ENCODE data around the gene ROCK2. TPM values are rescaled to one million over a fixed set of nuclear protein-coding genes. Genes with fewer than 3 reads are reported as not detected.

ROCK2 gene
- total and polyA plus RNA-seq, 2 of the 13 experiments (the other 11 are each of a cell fraction or from before 2014, with no cell fraction given), result 38.1 to 119 TPM

DNA sequence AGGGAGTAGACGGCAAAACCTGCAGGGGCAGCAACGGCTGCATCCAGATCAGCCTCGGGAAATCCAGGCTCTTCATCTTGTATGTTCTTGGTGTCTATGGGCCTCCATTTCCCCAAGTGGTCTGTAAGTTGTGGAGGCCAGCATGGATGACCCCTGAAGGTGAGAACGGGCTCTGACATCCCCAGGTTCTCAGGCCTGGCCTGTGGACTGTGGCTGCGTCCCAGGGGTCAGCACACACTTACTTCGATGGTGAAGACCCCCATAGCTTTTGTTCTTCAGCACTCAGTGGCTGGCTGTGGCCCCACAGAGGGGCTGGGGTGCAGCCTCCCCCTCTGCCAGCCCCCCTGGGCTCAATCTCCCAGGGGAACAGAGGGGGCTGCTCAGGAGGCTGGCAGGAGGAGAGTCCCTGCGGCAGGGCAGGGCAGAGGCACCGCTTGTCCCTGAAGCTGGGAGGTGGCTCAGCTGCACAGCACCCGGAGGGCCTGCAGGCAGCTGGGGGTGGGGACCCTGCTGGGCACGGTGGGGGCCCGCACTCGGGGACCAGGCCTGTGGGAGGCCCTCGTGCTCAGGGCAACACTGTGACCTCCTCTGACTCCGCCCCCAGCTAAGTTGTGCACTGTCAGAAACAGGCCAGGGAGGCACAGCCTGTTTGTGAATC is 185.4 kb downstream of the ROCK2 start (continued):
- no peak for TF ChIP-seq ZNF782 (CRISPR knock-in tag; IDR thresholded peaks at IDR 0.05; ENCODE audit: borderline replicate concordance)
- TF ChIP-seq, protein P1, sequence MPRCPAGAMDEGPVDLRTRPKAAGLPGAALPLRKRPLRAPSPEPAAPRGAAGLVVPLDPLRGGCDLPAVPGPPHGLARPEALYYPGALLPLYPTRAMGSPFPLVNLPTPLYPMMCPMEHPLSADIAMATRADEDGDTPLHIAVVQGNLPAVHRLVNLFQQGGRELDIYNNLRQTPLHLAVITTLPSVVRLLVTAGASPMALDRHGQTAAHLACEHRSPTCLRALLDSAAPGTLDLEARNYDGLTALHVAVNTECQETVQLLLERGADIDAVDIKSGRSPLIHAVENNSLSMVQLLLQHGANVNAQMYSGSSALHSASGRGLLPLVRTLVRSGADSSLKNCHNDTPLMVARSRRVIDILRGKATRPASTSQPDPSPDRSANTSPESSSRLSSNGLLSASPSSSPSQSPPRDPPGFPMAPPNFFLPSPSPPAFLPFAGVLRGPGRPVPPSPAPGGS (CRISPR knock-in tag; IDR thresholded peaks at IDR 0.05), result no peak; the same call in 1 of the 2 replicates
- TF ChIP-seq ZNF572 (CRISPR knock-in tag; IDR thresholded peaks at IDR 0.05), result 0 out of 2 replicates have a peak, but pooled peaks have one; percentile 31
- TF ChIP-seq RFXANK (CRISPR knock-in tag; IDR thresholded peaks at IDR 0.05), result no peak
- no peak for TF ChIP-seq CBX5 (CRISPR knock-in tag; IDR thresholded peaks at IDR 0.05; ENCODE audit: borderline replicate concordance)
- no peak for TF ChIP-seq ZNF891 (CRISPR knock-in tag; IDR thresholded peaks at IDR 0.05)
- no peak for TF ChIP-seq ZNF615 (CRISPR knock-in tag; IDR thresholded peaks at IDR 0.05; ENCODE audit: borderline replicate concordance)
- TF ChIP-seq ZFP36 (IDR thresholded peaks at IDR 0.05; ENCODE audit: borderline replicate concordance, low read depth, low read length, partially characterized antibody), result no peak
- no peak for TF ChIP-seq ZNF737 (CRISPR knock-in tag; IDR thresholded peaks at IDR 0.05; ENCODE audit: borderline replicate concordance)
- no peak for TF ChIP-seq GATAD1 (CRISPR knock-in tag; IDR thresholded peaks at IDR 0.05)
- no peak for TF ChIP-seq IKZF1 (IDR thresholded peaks at IDR 0.05)
- TF ChIP-seq, protein P2, sequence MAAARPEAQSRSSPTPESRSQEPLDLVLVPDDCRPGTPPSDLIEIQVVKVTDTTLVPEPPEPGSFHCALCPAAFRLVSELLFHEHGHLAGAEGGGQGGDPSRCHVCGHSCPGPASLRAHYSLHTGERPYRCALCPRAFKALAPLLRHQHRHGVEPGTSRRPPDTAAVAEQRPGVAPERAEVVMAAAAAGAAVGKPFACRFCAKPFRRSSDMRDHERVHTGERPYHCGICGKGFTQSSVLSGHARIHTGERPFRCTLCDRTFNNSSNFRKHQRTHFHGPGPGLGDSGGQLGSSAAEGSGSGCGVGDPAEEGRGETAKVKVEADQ (CRISPR knock-in tag; IDR thresholded peaks at IDR 0.05; ENCODE audit: borderline replicate concordance), result peak; percentile 21; the same call in 1 of the 2 replicates
- TF ChIP-seq ZNF180 (CRISPR knock-in tag; IDR thresholded peaks at IDR 0.05; ENCODE audit: borderline replicate concordance, low read depth), result no peak
- TF ChIP-seq, protein P3, sequence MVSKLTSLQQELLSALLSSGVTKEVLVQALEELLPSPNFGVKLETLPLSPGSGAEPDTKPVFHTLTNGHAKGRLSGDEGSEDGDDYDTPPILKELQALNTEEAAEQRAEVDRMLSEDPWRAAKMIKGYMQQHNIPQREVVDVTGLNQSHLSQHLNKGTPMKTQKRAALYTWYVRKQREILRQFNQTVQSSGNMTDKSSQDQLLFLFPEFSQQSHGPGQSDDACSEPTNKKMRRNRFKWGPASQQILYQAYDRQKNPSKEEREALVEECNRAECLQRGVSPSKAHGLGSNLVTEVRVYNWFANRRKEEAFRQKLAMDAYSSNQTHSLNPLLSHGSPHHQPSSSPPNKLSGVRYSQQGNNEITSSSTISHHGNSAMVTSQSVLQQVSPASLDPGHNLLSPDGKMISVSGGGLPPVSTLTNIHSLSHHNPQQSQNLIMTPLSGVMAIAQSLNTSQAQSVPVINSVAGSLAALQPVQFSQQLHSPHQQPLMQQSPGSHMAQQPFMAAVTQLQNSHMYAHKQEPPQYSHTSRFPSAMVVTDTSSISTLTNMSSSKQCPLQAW (CRISPR knock-in tag; IDR thresholded peaks at IDR 0.05), result no peak
- no peak for TF ChIP-seq ASH2L (IDR thresholded peaks at IDR 0.05; ENCODE audit: insufficient read length, low read depth, low read length)
- no peak for TF ChIP-seq EP300 (IDR thresholded peaks at IDR 0.05; ENCODE audit: low read depth in 2 of 2, low read length in 2 of 2)
- TF ChIP-seq EP300 (CRISPR knock-in tag; IDR thresholded peaks at IDR 0.05; ENCODE audit: borderline replicate concordance), result no peak
- 0 out of 2 replicates have a peak, but pooled peaks have one; percentile 16 for TF ChIP-seq HDAC1 (CRISPR knock-in tag; IDR thresholded peaks at IDR 0.05)
- no peak for TF ChIP-seq ZNF777 (CRISPR knock-in tag; IDR thresholded peaks at IDR 0.05)
- TF ChIP-seq, protein P4, sequence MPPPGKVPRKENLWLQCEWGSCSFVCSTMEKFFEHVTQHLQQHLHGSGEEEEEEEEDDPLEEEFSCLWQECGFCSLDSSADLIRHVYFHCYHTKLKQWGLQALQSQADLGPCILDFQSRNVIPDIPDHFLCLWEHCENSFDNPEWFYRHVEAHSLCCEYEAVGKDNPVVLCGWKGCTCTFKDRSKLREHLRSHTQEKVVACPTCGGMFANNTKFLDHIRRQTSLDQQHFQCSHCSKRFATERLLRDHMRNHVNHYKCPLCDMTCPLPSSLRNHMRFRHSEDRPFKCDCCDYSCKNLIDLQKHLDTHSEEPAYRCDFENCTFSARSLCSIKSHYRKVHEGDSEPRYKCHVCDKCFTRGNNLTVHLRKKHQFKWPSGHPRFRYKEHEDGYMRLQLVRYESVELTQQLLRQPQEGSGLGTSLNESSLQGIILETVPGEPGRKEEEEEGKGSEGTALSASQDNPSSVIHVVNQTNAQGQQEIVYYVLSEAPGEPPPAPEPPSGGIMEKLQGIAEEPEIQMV (CRISPR knock-in tag; IDR thresholded peaks at IDR 0.05; ENCODE audit: low read depth), result no peak
- TF ChIP-seq, protein P5, sequence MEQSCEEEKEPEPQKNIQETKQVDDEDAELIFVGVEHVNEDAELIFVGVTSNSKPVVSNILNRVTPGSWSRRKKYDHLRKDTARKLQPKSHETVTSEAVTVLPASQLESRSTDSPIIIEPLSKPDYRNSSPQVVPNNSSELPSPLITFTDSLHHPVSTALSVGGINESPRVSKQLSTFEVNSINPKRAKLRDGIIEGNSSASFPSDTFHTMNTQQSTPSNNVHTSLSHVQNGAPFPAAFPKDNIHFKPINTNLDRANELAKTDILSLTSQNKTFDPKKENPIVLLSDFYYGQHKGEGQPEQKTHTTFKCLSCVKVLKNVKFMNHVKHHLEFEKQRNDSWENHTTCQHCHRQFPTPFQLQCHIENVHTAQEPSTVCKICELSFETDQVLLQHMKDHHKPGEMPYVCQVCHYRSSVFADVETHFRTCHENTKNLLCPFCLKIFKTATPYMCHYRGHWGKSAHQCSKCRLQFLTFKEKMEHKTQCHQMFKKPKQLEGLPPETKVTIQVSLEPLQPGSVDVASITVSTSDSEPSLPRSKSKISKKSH (CRISPR knock-in tag; IDR thresholded peaks at IDR 0.05; ENCODE audit: borderline replicate concordance), result no peak
- TF ChIP-seq, protein P6, sequence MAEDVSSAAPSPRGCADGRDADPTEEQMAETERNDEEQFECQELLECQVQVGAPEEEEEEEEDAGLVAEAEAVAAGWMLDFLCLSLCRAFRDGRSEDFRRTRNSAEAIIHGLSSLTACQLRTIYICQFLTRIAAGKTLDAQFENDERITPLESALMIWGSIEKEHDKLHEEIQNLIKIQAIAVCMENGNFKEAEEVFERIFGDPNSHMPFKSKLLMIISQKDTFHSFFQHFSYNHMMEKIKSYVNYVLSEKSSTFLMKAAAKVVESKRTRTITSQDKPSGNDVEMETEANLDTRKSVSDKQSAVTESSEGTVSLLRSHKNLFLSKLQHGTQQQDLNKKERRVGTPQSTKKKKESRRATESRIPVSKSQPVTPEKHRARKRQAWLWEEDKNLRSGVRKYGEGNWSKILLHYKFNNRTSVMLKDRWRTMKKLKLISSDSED (CRISPR knock-in tag; IDR thresholded peaks at IDR 0.05), result no peak

Data from HepG2 (cell line).